Peyer's patch (tissue), 4 donors: Measurements from ENCODE around the gene ORM1. TPM values are rescaled to one million over a fixed set of nuclear protein-coding genes. Genes with fewer than 3 reads are reported as not detected.

Experiments
- DNase-seq, 3 donors: peaks; one replicate each; pipeline ENCODE4 v3.0.0-alpha.2; 2017 to 2019
- H3K27ac ChIP-seq, 4 donors: fragments of 200-600 bp; sonication (generic); one replicate each; pipeline ENCODE4 v1.5.1; 2016 to 2019
- H3K27me3 ChIP-seq, 2 donors: fragments of 200-600 bp; sonication (generic); one replicate each; pipeline ENCODE4 v1.5.1; 2019
- H3K36me3 ChIP-seq, 3 donors: fragments of 200-600 bp; sonication (generic); one replicate each; pipeline ENCODE4 v1.5.1; 2016 to 2019
- H3K4me1 ChIP-seq, 4 donors: fragments of 200-600 bp; sonication (generic); one replicate each; pipeline ENCODE4 v1.5.1; 2016 to 2019
- H3K4me3 ChIP-seq, 4 donors: fragments of 200-600 bp; sonication (generic); 1 replicate in 3 of 4; 2 replicates in 1 of 4; pipeline ENCODE4 v1.5.1; 2016 to 2019; ENCODE audit warnings: mild to moderate bottlenecking in 1 of 4
- H3K9me3 ChIP-seq, 4 donors: fragments of 200-600 bp; sonication (generic); one replicate each; pipeline ENCODE4 v1.5.1; 2016 to 2019; ENCODE audit warnings: mild to moderate bottlenecking in 1 of 4
- POLR2A ChIP-seq, 2 donors: fragments of 450-650 bp; IDR thresholded peaks; one replicate each; pipeline ENCODE4 v1.5.1; 2017; ENCODE audit warnings: antibody characterized with exemption in 2 of 2, mild to moderate bottlenecking in 2 of 2, moderate library complexity in 2 of 2
- total RNA-seq, 4 donors: library from RNA; depleted of rRNA; stranded (reverse); fragments of >200 nt; gene quantifications; one replicate each; pipeline ENCODE4 v1.1.0, GENCODE V29; 2016
- TF ChIP-seq, protein P1 (sequence below), 6 experiments: fragments of 450-650 bp in 4 of 6; fragments of 200-600 bp in 2 of 6; sonication (generic) in 1 of 6; IDR thresholded peaks; one replicate each; pipeline ENCODE4 v1.5.1; 2017 to 2019; ENCODE audit warnings: antibody characterized with exemption in 6 of 6, mild to moderate bottlenecking in 3 of 6, moderate library complexity in 1 of 6

The ORM1 gene
- total RNA-seq, 4 donors from 2014 or later, result not detected

DNA sequence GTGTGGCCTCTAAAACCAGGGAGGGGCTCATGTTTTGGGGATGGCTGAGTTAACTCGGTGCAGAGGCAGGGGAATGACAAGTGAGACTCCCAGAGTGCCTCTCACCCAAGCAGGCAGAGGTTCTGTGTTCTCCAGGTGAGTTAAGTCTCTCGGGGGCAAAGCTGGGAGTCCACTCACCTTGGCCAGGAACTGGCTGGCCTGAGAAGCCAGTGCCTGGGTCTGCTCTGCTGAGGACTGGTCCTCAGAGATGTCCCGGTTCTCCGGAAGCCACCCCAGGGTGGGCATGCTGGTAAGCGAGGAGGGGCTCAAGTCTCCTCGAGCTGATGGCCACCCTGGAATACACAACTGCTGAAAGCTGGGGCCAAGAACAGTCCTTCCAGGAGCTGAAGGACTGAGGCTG lies 44.5 kb downstream of the ORM1 start:
- no peaks in the 10 kb centered on the region for H3K9me3 ChIP-seq
- no peaks in the 10 kb centered on the region for H3K27me3 ChIP-seq
- H3K36me3 ChIP-seq, result peaks cover 0 to 50% (median 0%) of the 10 kb centered on the region in 3 donors
- no peak for TF ChIP-seq POLR2A (IDR thresholded peaks at IDR 0.05)
- TF ChIP-seq, protein P1, sequence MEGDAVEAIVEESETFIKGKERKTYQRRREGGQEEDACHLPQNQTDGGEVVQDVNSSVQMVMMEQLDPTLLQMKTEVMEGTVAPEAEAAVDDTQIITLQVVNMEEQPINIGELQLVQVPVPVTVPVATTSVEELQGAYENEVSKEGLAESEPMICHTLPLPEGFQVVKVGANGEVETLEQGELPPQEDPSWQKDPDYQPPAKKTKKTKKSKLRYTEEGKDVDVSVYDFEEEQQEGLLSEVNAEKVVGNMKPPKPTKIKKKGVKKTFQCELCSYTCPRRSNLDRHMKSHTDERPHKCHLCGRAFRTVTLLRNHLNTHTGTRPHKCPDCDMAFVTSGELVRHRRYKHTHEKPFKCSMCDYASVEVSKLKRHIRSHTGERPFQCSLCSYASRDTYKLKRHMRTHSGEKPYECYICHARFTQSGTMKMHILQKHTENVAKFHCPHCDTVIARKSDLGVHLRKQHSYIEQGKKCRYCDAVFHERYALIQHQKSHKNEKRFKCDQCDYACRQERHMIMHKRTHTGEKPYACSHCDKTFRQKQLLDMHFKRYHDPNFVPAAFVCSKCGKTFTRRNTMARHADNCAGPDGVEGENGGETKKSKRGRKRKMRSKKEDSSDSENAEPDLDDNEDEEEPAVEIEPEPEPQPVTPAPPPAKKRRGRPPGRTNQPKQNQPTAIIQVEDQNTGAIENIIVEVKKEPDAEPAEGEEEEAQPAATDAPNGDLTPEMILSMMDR (IDR thresholded peaks at IDR 0.05), result no peak
- H3K4me1 ChIP-seq, result peaks cover 0 to 73% (median 44%) of the 10 kb centered on the region in 4 donors
- peak in 1 of 3 donors; percentile 47 for DNase-seq
- peak overlapping the region; percentile 70 to 94 (median 78) for H3K27ac ChIP-seq
- H3K4me3 ChIP-seq, result no peak overlapping the region

DNA sequence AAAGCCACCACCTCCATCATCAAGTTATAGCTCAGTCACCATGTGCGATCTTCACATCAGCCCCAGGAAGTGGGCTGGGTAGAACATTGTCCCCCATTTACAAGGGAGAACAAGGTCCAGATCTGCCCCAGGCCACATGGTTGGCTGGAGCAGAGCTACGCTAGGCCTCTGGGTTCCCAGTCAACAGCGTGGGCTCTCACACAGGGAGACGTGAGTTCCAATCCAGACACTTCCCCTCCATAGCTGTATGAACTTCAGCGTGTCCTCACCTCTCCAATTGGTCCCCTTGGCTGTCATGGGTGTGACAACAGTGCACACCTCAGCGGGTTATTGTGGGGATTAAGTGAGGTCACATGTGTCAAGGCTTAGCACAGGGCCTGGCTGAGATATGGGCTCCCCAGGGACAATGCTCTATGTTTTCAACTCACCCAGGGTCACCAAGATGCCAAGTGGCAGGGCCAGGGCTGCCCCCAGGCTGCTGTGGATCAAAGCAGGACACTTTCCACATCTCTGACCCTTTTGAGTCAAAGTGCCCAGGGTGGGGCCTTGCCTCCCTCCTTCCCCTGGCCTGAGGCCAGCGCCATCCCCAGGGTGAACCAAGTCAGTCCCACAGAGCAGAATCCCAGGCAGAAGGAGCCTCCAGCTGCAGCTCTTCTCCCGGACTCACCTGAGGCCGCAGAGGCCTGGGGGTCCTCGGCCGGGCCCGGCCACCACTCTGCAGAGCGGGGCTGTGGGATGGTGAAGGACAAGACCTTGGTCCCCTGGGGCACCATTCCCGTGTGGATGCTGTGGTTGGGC lies 45.1 kb downstream of the ORM1 start:
- Histone ChIP-seq H3K27me3 (no peaks in the 10 kb centered on the region), H3K4me1 (peaks cover 0 to 76% (median 47%) of the 10 kb centered on the region in 4 donors), H3K27ac (peak overlapping the region; percentile 70 to 94 (median 78)), H3K4me3 (no peak overlapping the region), H3K9me3 (no peaks in the 10 kb centered on the region), H3K36me3 (peaks cover 0 to 50% (median 0%) of the 10 kb centered on the region in 3 donors)
- peak in 1 of 3 donors; percentile 42 for DNase-seq
- TF ChIP-seq POLR2A (IDR thresholded peaks at IDR 0.05), result no peak
- TF ChIP-seq, protein P1 (IDR thresholded peaks at IDR 0.05), result no peak

DNA sequence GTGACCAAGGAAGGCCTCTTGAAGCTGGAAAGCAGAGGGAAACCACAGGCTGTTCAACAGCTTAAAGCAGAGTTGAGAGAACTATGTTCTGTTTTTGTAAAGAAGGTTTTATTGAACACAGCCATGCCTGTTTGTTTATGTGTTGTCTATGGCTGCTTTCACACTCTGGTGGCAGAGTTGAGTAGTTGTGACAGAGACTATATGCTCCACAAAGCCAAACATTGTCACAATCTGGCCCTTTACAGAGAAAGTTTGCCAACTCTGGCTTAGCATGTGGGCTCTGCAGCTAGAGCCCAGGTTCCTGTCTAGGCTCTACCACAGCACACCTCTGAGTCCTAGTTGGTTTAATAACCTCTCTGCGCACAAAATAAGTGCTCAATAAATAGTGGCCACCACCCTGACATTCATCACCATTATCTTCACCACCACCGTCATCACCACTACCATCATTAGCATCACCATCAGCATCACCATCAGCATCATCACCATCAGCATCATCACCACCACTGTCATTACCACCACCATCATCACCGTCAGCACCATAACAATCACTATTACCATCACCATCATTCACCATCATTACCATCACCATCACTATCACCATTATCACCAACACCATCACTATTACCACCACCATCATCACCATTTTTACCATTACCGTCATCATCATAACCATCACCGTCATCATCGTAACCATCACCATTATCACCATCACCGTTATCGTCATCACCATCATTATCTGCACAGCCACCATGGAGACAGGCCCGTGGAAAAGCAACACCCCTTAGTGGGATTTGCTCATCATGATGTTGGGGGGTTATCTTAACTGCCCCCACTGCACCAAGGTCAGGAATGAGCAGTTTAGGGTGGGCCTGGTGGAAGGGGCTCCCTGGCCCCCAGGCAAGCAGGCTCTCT lies 46.6 kb downstream of the ORM1 start:
- H3K4me1 ChIP-seq, result peaks cover 0 to 73% (median 43%) of the 10 kb centered on the region in 4 donors

DNA sequence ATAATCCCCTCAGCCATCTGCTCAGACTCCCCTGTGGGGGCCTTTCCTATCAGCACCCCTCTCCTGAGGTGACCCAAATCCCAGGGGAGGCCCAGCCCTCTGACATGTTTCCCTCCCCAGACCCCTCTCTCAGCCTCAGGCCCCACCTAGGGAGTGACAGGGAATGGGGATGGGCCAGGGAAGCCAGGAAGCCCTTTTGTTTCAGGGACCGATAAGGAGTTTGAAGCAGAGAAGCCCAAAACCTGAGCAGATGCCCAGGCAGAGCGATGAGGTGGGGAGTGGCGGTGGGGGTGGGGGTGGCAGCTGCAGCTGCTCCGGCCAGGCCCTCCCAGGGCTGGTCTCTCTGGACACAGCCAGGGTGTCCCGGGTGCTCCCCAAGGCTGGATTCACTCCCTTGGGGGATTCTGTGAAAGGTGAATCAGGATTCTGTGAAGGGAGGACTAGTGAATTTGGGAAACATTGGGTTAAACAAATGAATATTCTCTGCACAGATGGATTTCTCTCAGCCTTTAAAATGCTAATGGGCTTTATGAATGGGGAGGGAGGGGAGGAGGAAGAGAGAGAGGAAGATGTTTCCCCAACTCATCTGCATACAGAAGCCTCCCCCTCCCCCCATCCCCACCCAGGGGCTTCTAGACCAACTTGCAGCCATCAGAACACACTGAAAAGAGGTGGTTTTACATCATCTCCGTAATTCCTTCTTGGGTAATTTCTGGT lies 47.5 kb downstream of the ORM1 start:
- no peaks in the 10 kb centered on the region for H3K9me3 ChIP-seq
- peak in 1 of 3 donors; percentile 24 for DNase-seq
- no peaks in the 10 kb centered on the region for H3K27me3 ChIP-seq
- no peak overlapping the region for H3K4me3 ChIP-seq
- TF ChIP-seq, protein P1 (IDR thresholded peaks at IDR 0.05), result no peak
- TF ChIP-seq POLR2A (IDR thresholded peaks at IDR 0.05), result no peak
- peaks cover 0 to 65% (median 45%) of the 10 kb centered on the region in 4 donors for H3K4me1 ChIP-seq
- peaks cover 0 to 37% (median 0%) of the 10 kb centered on the region in 3 donors for H3K36me3 ChIP-seq
- peak overlapping the region; percentile 76 to 94 (median 82) for H3K27ac ChIP-seq

More for the DNA sequence above, 46.6 kb downstream of the ORM1 start:
- H3K27me3 ChIP-seq, result no peaks in the 10 kb centered on the region
- no peak overlapping the region for H3K4me3 ChIP-seq
- peak overlapping the region; percentile 7 to 94 (median 82) for H3K27ac ChIP-seq
- H3K36me3 ChIP-seq, result peaks cover 0 to 45% (median 0%) of the 10 kb centered on the region in 3 donors
- no peak for TF ChIP-seq POLR2A (IDR thresholded peaks at IDR 0.05)
- TF ChIP-seq, protein P1 (IDR thresholded peaks at IDR 0.05), result no peak
- no peaks in the 10 kb centered on the region for H3K9me3 ChIP-seq
- DNase-seq, result no peak

DNA sequence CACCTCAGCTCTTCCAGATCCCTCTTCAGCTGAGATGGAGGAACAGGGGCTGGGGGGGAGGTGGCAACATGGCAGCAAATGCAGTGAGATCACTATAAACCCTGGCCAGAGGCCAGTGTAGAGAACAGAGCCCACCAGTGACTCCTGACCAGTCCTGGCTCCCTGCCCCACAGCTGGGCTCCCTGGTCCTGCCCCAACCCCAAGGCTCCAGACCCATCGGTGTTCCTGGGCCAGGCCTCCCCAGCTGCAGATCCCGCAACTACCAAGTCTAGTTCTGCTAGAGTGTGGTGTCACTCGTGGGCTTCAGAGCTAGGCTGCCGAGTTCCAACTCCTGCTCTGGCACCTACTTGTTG lies 48.0 kb downstream of the ORM1 start:
- TF ChIP-seq, protein P1 (IDR thresholded peaks at IDR 0.05), result no peak
- TF ChIP-seq POLR2A (IDR thresholded peaks at IDR 0.05), result no peak
- no peaks in the 10 kb centered on the region for H3K27me3 ChIP-seq

More for the DNA sequence above, 48.0 kb downstream of the ORM1 start:
- peak in 1 of 3 donors; percentile 29 for DNase-seq
- peaks cover 0 to 37% (median 0%) of the 10 kb centered on the region in 3 donors for H3K36me3 ChIP-seq
- H3K9me3 ChIP-seq, result no peaks in the 10 kb centered on the region
- peak overlapping the region; percentile 76 to 94 (median 82) for H3K27ac ChIP-seq
- peaks cover 0 to 61% (median 42%) of the 10 kb centered on the region in 4 donors for H3K4me1 ChIP-seq
- no peak overlapping the region for H3K4me3 ChIP-seq
